Fibroblast of skin of right biceps (primary cell): Measurements from ENCODE around the gene AATF.
"Not testable (repeated sequence)": the region's sequence is repeated elsewhere in the genome, so short reads cannot be mapped to it uniquely, and the experiment has no call there.

Experiments used
- DNase-seq: peaks from one replicate; pipeline ENCODE4 v3.0.0-alpha.2; 2013

The AATF gene

DNA sequence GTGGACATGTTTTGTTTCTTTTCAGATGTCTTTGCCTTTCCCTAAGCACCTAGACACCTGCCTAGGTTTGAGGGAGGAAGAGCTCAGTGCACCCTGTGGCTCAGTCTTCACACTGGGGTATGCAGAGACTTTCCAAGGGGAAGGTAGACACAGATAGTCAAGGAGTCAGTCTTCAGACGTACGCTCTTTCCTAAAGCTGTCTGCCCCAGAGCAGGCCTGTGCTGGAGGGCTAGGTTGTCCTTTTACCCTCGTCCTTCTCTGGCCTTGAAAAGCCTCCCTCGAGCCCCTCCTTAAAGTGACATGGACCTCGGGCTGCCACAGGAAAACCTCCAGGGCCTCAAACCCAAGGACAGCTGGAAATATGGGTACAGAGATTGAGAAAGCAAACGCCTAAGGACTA, 103.7 kb downstream of the AATF start:
- DNase-seq, result no peak

DNA sequence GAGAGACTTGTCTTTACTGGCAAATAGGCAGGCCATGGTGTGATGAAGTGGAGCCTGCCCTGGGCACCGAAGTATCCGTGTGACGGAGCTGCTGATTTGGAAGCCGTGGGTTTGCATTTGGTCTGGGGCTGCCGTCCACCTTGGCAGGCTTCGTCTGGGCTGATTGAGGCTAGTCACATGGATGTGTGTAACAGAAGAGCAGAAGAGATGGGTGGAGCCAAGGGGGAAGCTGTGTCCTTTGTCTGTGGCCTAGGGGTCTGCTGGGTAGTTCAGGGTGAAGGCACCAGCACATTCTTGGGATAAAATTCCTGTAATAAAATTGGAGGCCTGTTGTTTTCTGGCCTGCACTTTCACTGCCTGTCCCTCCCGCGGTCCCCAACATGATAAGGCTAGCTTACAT, 106.1 kb downstream of the AATF start:
- DNase-seq, result no peak

- no peak for DNase-seq
Observed at GRCh38 chr17:37056622-37057021, 107.9 kb downstream of the AATF start.

DNA sequence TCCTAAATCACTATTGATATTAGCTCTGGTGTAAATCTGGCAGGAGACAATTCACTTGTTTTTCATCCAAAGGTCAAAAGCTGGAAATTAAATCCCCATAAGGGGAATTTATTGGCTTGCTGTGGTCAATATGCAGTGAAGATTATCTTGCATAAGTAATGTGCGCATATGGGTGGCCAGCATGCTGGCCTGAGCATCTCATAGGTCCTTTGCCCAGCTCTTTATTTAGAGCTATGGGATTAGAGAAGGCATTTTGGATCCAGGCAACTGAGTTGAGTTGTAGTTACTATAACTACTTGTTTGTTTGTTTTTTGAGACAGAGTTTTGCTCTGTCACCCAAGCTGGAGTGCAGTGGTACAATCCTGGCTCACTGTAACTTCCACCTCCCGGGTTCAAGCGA, 110.7 kb downstream of the AATF start:
- DNase-seq, result no peak

- no peak for DNase-seq
Observed at GRCh38 chr17:37060094-37060493, 111.3 kb downstream of the AATF start.

GRCh38 chr17:37060928-37061327, 112.2 kb downstream of the AATF start:
- no peak for DNase-seq

GRCh38 chr17:37062021-37062420, 113.3 kb downstream of the AATF start:
- no peak for DNase-seq

- DNase-seq, result no peak
Observed at GRCh38 chr17:37064206-37064605, 115.5 kb downstream of the AATF start.

- DNase-seq, result no peak
Observed at GRCh38 chr17:37064956-37065355, 116.2 kb downstream of the AATF start.

DNA sequence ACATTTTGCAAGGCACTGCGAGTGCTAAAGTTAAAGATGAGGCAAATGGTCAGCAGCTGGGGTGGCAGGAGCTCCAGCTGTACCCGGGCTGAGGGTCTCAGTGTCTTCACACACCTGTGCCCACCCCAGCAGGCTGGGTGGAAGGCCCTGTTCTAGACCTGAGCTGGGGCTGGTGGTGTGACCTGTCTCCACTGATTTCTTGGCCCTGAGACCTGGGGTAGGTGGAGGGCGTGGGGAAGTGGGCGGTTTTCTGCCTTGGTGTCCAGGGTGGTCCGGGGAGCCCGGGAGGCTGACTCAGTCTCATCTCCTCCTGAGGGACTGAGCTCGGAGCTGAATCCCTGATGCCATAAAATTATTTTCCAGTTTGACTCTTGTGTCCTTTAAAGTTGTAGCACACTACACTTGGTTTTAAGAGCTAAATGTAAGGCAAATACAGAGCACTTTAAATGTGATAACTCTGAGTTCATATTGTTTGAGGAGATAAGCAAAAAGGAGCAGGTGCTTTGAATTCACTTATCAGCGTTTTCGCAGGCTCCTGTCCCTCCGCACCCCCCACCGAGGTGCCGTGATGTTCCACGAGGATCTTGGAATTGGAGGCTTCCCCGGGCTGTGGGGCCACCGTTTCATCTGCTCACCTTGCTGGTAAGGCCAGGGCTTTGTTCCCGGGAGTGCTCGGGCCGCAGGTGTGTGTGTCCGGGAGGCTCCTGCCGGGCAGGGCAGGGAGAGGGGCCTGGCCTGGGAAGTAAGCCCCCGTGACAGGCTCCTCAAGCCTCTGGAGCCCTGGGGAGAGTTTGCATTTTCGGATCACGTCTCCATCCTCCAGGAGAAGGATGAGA, 117.0 kb downstream of the AATF start:
- no peak for DNase-seq

GRCh38 chr17:37066322-37067255, 117.8 kb downstream of the AATF start:
- DNase-seq, result no peak

- DNase-seq, result peak; percentile 53
Observed at GRCh38 chr17:37067555-37068111, 118.9 kb downstream of the AATF start.

DNA sequence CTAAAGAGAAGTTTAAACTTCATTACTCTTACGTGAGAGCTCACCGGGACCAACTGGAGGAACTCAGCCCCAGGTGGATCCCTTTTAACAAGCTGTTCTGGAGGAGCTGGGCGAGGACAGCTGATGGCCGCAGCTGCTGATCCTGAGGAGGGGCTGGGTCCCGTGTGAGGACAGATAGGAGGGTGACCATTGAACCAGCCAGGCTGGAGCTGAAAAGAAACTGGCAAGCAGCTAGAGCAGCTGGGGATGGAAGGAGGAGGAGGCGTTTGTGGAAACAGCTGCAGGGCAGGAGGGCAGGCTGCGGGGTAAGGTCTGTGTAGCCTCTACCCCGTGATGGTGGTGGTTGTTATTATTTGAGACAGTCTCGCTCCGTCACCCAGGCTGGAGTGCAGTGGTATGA, 119.5 kb downstream of the AATF start:
- no peak for DNase-seq

- DNase-seq, result no peak
Observed at GRCh38 chr17:37069087-37069486, 120.3 kb downstream of the AATF start.

- DNase-seq, result not testable (repeated sequence)
Observed at GRCh38 chr17:37073464-37073863, 124.7 kb downstream of the AATF start.

DNA sequence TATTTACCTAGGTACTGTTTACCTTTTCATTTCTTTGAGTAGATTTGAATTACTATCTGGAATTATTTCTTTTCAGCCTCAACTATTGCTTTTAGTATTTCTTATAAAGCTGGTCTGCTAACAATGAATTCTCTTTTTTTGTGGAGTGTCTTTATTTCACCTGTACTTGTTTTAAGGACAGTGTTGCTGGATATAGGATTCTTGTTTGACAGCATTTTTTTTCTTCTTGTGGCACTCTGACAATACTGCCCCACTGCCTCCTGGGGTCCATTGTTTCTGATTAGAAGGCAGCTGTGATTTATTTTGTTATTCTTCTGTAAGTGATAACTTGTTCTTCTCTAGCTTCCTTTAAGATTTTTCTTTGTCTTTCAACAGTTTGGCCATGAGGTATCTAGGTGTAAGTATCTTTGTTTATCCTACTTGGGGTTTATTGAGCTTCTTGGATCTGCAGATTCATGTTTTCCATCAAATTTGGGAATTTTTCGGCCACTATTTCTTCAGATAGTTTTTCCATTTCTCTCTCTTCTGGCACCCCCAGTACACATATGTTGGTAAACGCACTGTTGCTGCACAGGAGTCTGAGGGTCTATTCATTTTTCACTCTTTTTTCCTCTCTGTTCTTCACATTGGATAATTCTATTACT, 130.4 kb downstream of the AATF start:
- no peak for DNase-seq

GRCh38 chr17:37079735-37080134, 131.0 kb downstream of the AATF start:
- peak; percentile 20 for DNase-seq

DNA sequence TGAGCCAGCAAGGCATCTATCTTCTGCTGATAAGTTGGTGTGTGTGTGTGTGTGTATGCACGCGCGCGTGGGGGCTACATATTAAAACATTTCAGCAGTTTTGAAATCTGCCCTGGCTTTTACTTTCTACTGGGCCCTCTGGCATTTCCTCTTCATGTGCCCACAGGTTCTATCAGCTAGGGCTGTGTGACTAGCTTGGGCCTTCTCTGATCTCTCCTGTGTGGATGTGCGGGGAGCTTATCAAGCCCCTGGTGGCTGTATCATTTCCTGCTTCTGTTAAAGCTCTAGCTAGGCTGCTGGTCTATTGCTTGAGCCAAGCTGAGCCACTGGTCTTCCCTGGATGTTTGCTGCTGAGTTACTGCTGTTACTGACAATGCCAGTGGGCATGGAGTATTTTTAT, 132.5 kb downstream of the AATF start:
- DNase-seq, result no peak

DNA sequence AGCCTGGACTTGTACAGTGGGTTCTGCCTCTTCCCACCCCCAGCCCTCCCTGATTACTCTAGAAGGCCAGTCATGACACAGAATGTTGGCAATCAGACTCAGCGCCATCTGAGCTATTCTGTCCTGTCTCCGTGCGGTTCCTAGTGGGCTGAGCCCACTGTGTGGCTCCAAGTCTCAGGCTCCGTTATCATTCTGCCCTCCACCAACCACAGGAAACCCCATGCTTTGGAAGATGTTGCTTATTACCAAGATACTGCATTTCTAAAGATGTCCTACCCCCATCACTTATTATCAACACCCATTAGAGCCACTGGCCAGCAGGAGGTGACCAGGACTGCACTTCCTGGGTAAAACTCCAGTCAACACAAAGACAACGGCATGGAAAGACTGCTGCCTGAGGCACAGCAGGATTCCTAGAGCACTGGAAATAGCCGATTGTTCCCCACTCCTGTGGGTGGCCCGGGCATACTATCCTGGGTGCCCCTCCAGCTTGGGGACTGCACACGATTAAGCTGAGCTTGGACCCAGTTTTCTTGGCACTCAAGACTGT, 133.6 kb downstream of the AATF start:
- no peak for DNase-seq

GRCh38 chr17:37082985-37083384, 134.2 kb downstream of the AATF start:
- DNase-seq, result no peak

DNA sequence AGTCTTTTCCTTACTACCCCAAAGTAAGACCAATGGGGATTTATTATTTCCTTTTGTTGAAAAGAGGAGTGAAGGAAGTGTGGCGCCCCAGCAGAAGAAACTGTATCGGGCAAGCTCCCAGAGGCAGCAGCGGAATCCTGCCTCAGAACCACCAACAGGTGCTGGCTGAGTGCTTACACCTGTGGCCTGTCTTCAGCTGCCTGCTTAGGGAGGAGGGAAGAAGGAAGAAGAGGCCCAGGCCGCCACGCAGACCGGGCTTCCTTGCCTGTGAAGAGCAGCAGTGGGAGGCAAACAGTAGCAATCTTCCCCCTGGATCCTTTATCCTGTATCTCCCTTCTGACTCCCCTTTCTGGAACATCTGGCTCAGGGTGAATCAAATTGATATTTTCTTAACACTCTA, 134.7 kb downstream of the AATF start:
- DNase-seq, result no peak

- no peak for DNase-seq
Observed at GRCh38 chr17:37084372-37084771, 135.6 kb downstream of the AATF start.

DNA sequence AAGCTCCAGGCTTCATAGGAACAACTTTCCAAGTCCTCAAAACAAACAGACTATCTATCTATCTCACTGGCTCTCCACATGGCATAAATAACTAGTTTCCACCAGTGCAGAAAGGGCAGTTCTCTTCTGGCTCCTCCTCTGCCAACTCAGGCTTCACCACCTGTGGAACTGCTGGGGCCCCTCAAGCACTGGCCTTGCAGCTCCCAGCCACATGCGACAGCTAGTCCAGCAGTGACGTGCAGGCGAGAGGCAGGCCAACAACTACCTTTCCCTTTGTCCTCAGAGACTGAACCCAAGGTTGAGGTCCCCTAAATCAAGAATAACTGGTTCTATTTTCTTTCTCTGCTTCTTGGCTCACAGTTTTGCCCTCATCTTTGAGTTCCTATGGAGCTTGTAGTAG, 137.6 kb downstream of the AATF start:
- no peak for DNase-seq
